ENCODE results near the gene PCYT1A. TPM values are rescaled to one million over a fixed set of nuclear protein-coding genes. Genes with fewer than 3 reads are reported as not detected.

PCYT1A gene
- total RNA-seq, 1 donor from 2014 or later: 66.2 TPM

GRCh38 chr3:196298521-196298920 is 11.0 kb upstream of the PCYT1A start:
- Mint-ChIP-seq H3K4me3 (ENCODE audit: unreplicated experiment) (no peak overlapping the region), H3K27ac (ENCODE audit: unreplicated experiment) (no peak overlapping the region), H3K9me3 (ENCODE audit: unreplicated experiment) (no peaks in the 10 kb centered on the region), H3K4me1 (ENCODE audit: unreplicated experiment) (no peaks in the 10 kb centered on the region), H3K27me3 (ENCODE audit: unreplicated experiment) (no peaks in the 10 kb centered on the region), H3K36me3 (ENCODE audit: unreplicated experiment) (peaks cover 23% of the 10 kb centered on the region)
- no peak for DNase-seq (ENCODE audit: extremely low spot score, unreplicated experiment)
- TF ChIP-seq CTCF (IDR thresholded peaks at IDR 0.05): no peak

DNA sequence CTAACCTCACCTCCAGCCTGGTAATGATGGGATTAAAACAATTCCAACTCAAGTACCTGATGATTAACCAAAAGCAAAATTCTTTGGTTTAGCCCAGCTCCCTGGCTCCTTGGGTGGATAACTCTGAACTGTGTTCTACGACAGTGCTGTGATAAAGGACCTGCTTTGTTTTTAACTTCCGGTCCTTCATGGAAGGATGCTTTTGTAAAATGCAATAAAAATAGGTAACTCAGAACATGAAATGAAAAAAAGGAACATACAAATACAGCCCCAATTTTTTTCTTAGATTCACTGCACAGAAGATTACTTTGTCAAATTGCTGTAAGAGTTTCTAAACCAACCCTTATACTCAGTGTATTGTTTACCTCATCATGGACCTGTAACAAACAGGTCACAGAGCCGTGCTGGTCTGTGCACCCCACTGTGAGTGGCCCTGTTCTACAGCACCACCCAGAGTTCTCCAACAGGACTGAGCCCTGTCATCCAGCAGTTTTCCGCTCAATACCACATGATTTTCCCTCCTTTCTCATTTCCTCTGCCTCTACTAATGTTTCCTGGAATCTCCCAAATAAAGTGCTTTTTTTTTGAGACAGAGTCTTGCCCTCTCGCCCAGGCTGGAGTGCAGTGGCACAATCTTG is 4.9 kb upstream of the PCYT1A start:
- Mint-ChIP-seq H3K36me3 (ENCODE audit: unreplicated experiment) (peaks cover 5% of the 10 kb centered on the region), H3K4me3 (ENCODE audit: unreplicated experiment) (no peak overlapping the region), H3K27ac (ENCODE audit: unreplicated experiment) (no peak overlapping the region), H3K4me1 (ENCODE audit: unreplicated experiment) (peaks cover 11% of the 10 kb centered on the region), H3K27me3 (ENCODE audit: unreplicated experiment) (no peaks in the 10 kb centered on the region), H3K9me3 (ENCODE audit: unreplicated experiment) (no peaks in the 10 kb centered on the region)
- no peak for DNase-seq (ENCODE audit: extremely low spot score, unreplicated experiment)
- TF ChIP-seq CTCF (IDR thresholded peaks at IDR 0.05): no peak

DNA sequence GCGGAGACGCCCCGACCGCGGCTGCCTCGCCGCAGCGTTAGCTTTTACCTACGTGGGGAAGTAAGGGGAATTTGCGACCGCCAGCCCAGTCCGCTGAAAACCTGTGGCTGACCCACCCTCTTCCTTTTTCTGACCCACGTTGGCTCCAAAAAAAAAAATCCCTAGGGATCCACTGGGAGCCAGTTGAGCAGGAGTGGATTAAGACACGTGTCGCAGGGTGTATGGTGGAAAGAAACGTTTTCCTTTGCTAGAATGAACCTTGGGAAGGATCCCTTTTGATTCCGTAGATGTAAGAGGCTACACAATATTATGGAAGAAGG is 575 bp upstream of the PCYT1A start:
- peak overlapping the region; percentile 98 for H3K4me3 Mint-ChIP-seq (ENCODE audit: unreplicated experiment)
- H3K4me1 Mint-ChIP-seq (ENCODE audit: unreplicated experiment): peaks cover 39% of the 10 kb centered on the region
- no peaks in the 10 kb centered on the region for H3K27me3 Mint-ChIP-seq (ENCODE audit: unreplicated experiment)
- DNase-seq (ENCODE audit: extremely low spot score, unreplicated experiment): no peak
- no peak for TF ChIP-seq CTCF (IDR thresholded peaks at IDR 0.05)
- no peaks in the 10 kb centered on the region for H3K36me3 Mint-ChIP-seq (ENCODE audit: unreplicated experiment)
- H3K9me3 Mint-ChIP-seq (ENCODE audit: unreplicated experiment): no peaks in the 10 kb centered on the region
- H3K27ac Mint-ChIP-seq (ENCODE audit: unreplicated experiment): peak overlapping the region; percentile 98

GRCh38 chr3:196287090-196287439 is 461 bp downstream of the PCYT1A start:
- no peak for DNase-seq (ENCODE audit: extremely low spot score, unreplicated experiment)
- H3K4me1 Mint-ChIP-seq (ENCODE audit: unreplicated experiment): peaks cover 39% of the 10 kb centered on the region
- no peaks in the 10 kb centered on the region for H3K36me3 Mint-ChIP-seq (ENCODE audit: unreplicated experiment)
- peak overlapping the region; percentile 98 for H3K27ac Mint-ChIP-seq (ENCODE audit: unreplicated experiment)
- peak overlapping the region; percentile 98 for H3K4me3 Mint-ChIP-seq (ENCODE audit: unreplicated experiment)
- H3K9me3 Mint-ChIP-seq (ENCODE audit: unreplicated experiment): no peaks in the 10 kb centered on the region
- H3K27me3 Mint-ChIP-seq (ENCODE audit: unreplicated experiment): no peaks in the 10 kb centered on the region
- no peak for TF ChIP-seq CTCF (IDR thresholded peaks at IDR 0.05)

DNA sequence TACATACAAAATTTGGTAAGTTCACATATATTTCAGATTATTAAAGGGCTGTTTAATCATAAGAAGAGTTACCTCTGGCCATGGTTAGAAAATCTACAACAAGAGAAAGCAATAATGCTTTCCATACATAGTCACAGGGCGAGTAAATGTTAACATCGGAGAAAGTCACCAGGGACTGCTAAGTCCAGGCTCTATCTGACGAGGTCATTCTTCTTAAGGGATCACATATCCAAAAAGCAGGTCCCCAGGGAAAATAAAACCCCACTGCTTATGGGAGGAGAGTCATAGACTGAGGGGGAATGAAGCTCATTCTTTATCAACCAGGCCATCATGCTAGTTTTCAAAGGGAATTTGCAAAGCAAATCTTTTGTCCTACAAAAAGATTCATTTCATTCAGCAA is 3.1 kb downstream of the PCYT1A start:
- H3K9me3 Mint-ChIP-seq (ENCODE audit: unreplicated experiment): no peaks in the 10 kb centered on the region
- no peaks in the 10 kb centered on the region for H3K27me3 Mint-ChIP-seq (ENCODE audit: unreplicated experiment)
- H3K4me1 Mint-ChIP-seq (ENCODE audit: unreplicated experiment): peaks cover 44% of the 10 kb centered on the region
- H3K4me3 Mint-ChIP-seq (ENCODE audit: unreplicated experiment): no peak overlapping the region
- TF ChIP-seq CTCF (IDR thresholded peaks at IDR 0.05): no peak
- H3K27ac Mint-ChIP-seq (ENCODE audit: unreplicated experiment): peak overlapping the region; percentile 21
- no peak for DNase-seq (ENCODE audit: extremely low spot score, unreplicated experiment)
- no peaks in the 10 kb centered on the region for H3K36me3 Mint-ChIP-seq (ENCODE audit: unreplicated experiment)

Data from osteocyte (in vitro differentiated cells).